Activated CD8-positive, alpha-beta T cell treated with anti-CD3 and anti-CD28 coated beads for 36 hours (primary cell): Measurements from ENCODE around the gene ZAR1. TPM values are rescaled to one million over a fixed set of nuclear protein-coding genes. Genes with fewer than 3 reads are reported as not detected.

Experiments
- ATAC-seq: fragments of 200-7000 bp; cut with Tn5 transposase; one replicate; pipeline ENCODE4 v1.10.0; 2021; ENCODE audit warnings: mild to moderate bottlenecking, moderate library complexity
- CTCF ChIA-PET: fragments of 350-600 bp; sonication (Branson Sonifier 250); formaldehyde crosslinking; loops from one replicate; lab custom pipeline; 2021; ENCODE audit warnings: antibody characterized with exemption; lab: Charles Lee
- POLR2A ChIA-PET: fragments of 350-600 bp; sonication (Branson Sonifier 250); formaldehyde crosslinking; loops from one replicate; lab custom pipeline; 2021; ENCODE audit warnings: antibody characterized with exemption; lab: Charles Lee
- DNase-seq: peaks from one replicate; pipeline ENCODE4 v3.0.0-alpha.2; 2020
- H3K27ac Mint-ChIP-seq: one replicate; pipeline ENCODE4 v1.8.0; 2021; ENCODE audit warnings: mild to moderate bottlenecking, mixed read lengths
- H3K27me3 Mint-ChIP-seq: one replicate; pipeline ENCODE4 v1.8.0; 2021; ENCODE audit warnings: mixed read lengths
- H3K36me3 Mint-ChIP-seq: one replicate; pipeline ENCODE4 v1.8.0; 2021; ENCODE audit warnings: low read depth, mixed read lengths
- H3K4me1 Mint-ChIP-seq: one replicate; pipeline ENCODE4 v1.8.0; 2021; ENCODE audit warnings: low read depth, mixed read lengths
- H3K4me3 Mint-ChIP-seq: one replicate; pipeline ENCODE4 v1.8.0; 2021; ENCODE audit warnings: mild to moderate bottlenecking, moderate library complexity, mixed read lengths
- H3K9me3 Mint-ChIP-seq: one replicate; pipeline ENCODE4 v1.8.0; 2021; ENCODE audit warnings: mixed read lengths
- CTCF ChIP-seq: fragments of 200-600 bp; IDR thresholded peaks from one replicate; pipeline ENCODE4 v1.8.0; 2022; ENCODE audit warnings: antibody characterized with exemption, mild to moderate bottlenecking
- intact Hi-C: fragments of 100-400 bp; cut with micrococcal nuclease; formaldehyde crosslinking; loops from one replicate; pipeline ENCODE4 v1.10.0; 2022
- total RNA-seq, 2 experiments: library from RNA; stranded (reverse); gene quantifications; one replicate each; pipeline ENCODE4 v1.2.3, GENCODE V29; 2021

ZAR1 gene
- total RNA-seq, 2 experiments from 2014 or later: not detected

GRCh38 chr4:48543796-48544195 is 53.7 kb downstream of the ZAR1 start:
- DNase-seq (no peak), ATAC-seq (no peak)
- H3K27me3 Mint-ChIP-seq: no peaks in the 10 kb centered on the region
- TF ChIP-seq CTCF: no peak
- H3K36me3 Mint-ChIP-seq: peaks cover 45% of the 10 kb centered on the region
- H3K4me1 Mint-ChIP-seq: no peaks in the 10 kb centered on the region
- H3K4me3 Mint-ChIP-seq: no peak overlapping the region
- ChIA-PET POLR2A (no interaction called here), CTCF (no interaction called here)
- intact Hi-C loops: no loop called here
- no peaks in the 10 kb centered on the region for H3K9me3 Mint-ChIP-seq
- no peak overlapping the region for H3K27ac Mint-ChIP-seq

Other genes with a start within 250 kb of the ZAR1 start
- gene TEC, start 220.4 kb upstream of the ZAR1 start, total RNA-seq: 1 to 10 TPM; 3.6 to 4.2 TPM
- 10 to 100 TPM; 48.6 to 53.2 TPM for gene SLAIN2, start 148.7 kb upstream of the ZAR1 start, total RNA-seq
- not detected for gene SLC10A4, start 6.9 kb upstream of the ZAR1 start, total RNA-seq